CD4-positive, alpha-beta T cell (primary cell): ENCODE measurements around the gene SHISA9. TPM values are rescaled to one million over a fixed set of nuclear protein-coding genes. Genes with fewer than 3 reads are reported as not detected.

Experiments used
- ATAC-seq: fragments of 200-7000 bp; cut with Tn5 transposase; one replicate; pipeline ENCODE4 v1.10.0; 2022; ENCODE audit warnings: mild to moderate bottlenecking; ENCODE audit not compliant: poor library complexity
- CTCF ChIA-PET: fragments of 350-600 bp; sonication (Branson Sonifier 250); formaldehyde crosslinking; loops from one replicate; lab custom pipeline; 2021; ENCODE audit warnings: antibody characterized with exemption, inconsistent platforms; lab: Charles Lee
- POLR2A ChIA-PET: fragments of 350-600 bp; sonication (Branson Sonifier 250); formaldehyde crosslinking; loops from one replicate; lab custom pipeline; 2021; ENCODE audit warnings: antibody characterized with exemption, inconsistent platforms; lab: Charles Lee
- DNase-seq, 14 experiments: peaks; one replicate each; pipeline ENCODE4 v3.0.0-alpha.2; 2013 to 2020; ENCODE audit warnings: mixed read lengths in 2 of 14
- H3K27ac ChIP-seq, 2 donors: one replicate each; pipeline versions ENCODE4 v1.5.1 to v1.7.0; 2013; ENCODE audit warnings: low read length in 2 of 2, low read depth in 1 of 2, mild to moderate bottlenecking in 1 of 2
- H3K27me3 ChIP-seq, 2 experiments: 1 replicate in 1 of 2; 2 replicates in 1 of 2; pipeline versions ENCODE4 v1.6.1 to v1.7.0; 2013; ENCODE audit warnings: low read length in 2 of 2, control low read depth in 1 of 2, mild to moderate bottlenecking in 1 of 2, moderate library complexity in 1 of 2; ENCODE audit not compliant: insufficient read depth in 2 of 2, control insufficient read depth in 1 of 2
- H3K36me3 ChIP-seq: one replicate; pipeline ENCODE4 v1.6.1; 2013; ENCODE audit warnings: low read length, control low read depth; ENCODE audit not compliant: insufficient read depth
- H3K4me1 ChIP-seq: one replicate; pipeline ENCODE4 v1.6.1; 2013; ENCODE audit warnings: low read length, control low read depth; ENCODE audit not compliant: insufficient read depth
- H3K4me3 ChIP-seq: one replicate; pipeline ENCODE4 v1.5.1; 2013; ENCODE audit warnings: mild to moderate bottlenecking, low read length, moderate library complexity
- H3K9me3 ChIP-seq, 2 experiments: 1 replicate in 1 of 2; 2 replicates in 1 of 2; pipeline versions ENCODE4 v1.6.1 to v1.7.0; 2013; ENCODE audit warnings: low read length in 2 of 2, mild to moderate bottlenecking in 2 of 2, control low read depth in 1 of 2, moderate library complexity in 1 of 2; ENCODE audit not compliant: control insufficient read depth in 1 of 2, insufficient read depth in 1 of 2
- H3K27ac Mint-ChIP-seq: one replicate; pipeline ENCODE4 v1.8.0; 2020; ENCODE audit warnings: mixed read lengths
- H3K27me3 Mint-ChIP-seq: one replicate; pipeline ENCODE4 v1.8.0; 2021; ENCODE audit warnings: mixed read lengths
- H3K36me3 Mint-ChIP-seq: one replicate; pipeline ENCODE4 v1.8.0; 2021; ENCODE audit warnings: low read depth, mixed read lengths
- H3K4me1 Mint-ChIP-seq: one replicate; pipeline ENCODE4 v1.8.0; 2021; ENCODE audit warnings: low read depth, mixed read lengths
- H3K4me3 Mint-ChIP-seq: one replicate; pipeline ENCODE4 v1.8.0; 2020; ENCODE audit warnings: mild to moderate bottlenecking, mixed read lengths
- H3K9me3 Mint-ChIP-seq: one replicate; pipeline ENCODE4 v1.8.0; 2020; ENCODE audit warnings: mixed read lengths
- CTCF ChIP-seq: fragments of 200-600 bp; IDR thresholded peaks from one replicate; pipeline ENCODE4 v1.8.0; 2022; ENCODE audit warnings: antibody characterized with exemption, mild to moderate bottlenecking
- intact Hi-C, 2 experiments: fragments of 100-400 bp; cut with DNase I in 1 of 2; cut with micrococcal nuclease in 1 of 2; formaldehyde crosslinking; loops; one replicate each; pipeline versions ENCODE4 v1.15.1 to v1.9.0; 2023 to 2025; cut with DNase I, micrococcal nuclease
- total RNA-seq, 174 experiments: library from RNA in 2 of 174; stranded (reverse) in 2 of 174; gene quantifications; one replicate each; pipeline ENCODE4 v1.2.3 and lab custom pipeline; 2021 to 2026

The SHISA9 gene
- total RNA-seq, 2 experiments from 2014 or later = not detected

- no peaks in the 10 kb centered on the region for H3K36me3 Mint-ChIP-seq
- DNase-seq = no peak
- H3K4me3 Mint-ChIP-seq = no peak overlapping the region
- Histone ChIP-seq H3K36me3 (no peaks in the 10 kb centered on the region), H3K9me3 (no peaks in the 10 kb centered on the region), H3K27ac (no peak overlapping the region), H3K4me3 (no peak overlapping the region), H3K27me3 (peaks cover 0 to 6% of the 10 kb centered on the region in 2 experiments), H3K4me1 (no peaks in the 10 kb centered on the region)
- H3K9me3 Mint-ChIP-seq = no peaks in the 10 kb centered on the region
- no peak overlapping the region for H3K27ac Mint-ChIP-seq
- peaks cover 33% of the 10 kb centered on the region for H3K27me3 Mint-ChIP-seq
- H3K4me1 Mint-ChIP-seq = no peaks in the 10 kb centered on the region
- intact Hi-C loops = loop anchor here in 1 of 2 experiments (5.0 kb wide), 1 partner anchor 49 kb away; no protein-coding TSS in a partner anchor
- CTCF ChIA-PET = no interaction called here
- POLR2A ChIA-PET = no interaction called here
- no peak for ATAC-seq
- no peak for TF ChIP-seq CTCF
Observed at GRCh38 chr16:12881740-12882139, 19.7 kb upstream of the SHISA9 start.

GRCh38 chr16:12885742-12886141, 15.7 kb upstream of the SHISA9 start:
- Histone ChIP-seq H3K36me3 (no peaks in the 10 kb centered on the region), H3K4me3 (no peak overlapping the region), H3K27me3 (peaks cover 5 to 14% of the 10 kb centered on the region in 2 experiments), H3K9me3 (no peaks in the 10 kb centered on the region), H3K4me1 (no peaks in the 10 kb centered on the region), H3K27ac (no peak overlapping the region)
- no peak for TF ChIP-seq CTCF
- ATAC-seq = no peak
- Mint-ChIP-seq H3K9me3 (no peaks in the 10 kb centered on the region), H3K36me3 (no peaks in the 10 kb centered on the region), H3K27me3 (peaks cover 26% of the 10 kb centered on the region), H3K4me1 (no peaks in the 10 kb centered on the region), H3K4me3 (no peak overlapping the region), H3K27ac (no peak overlapping the region)
- no peak for DNase-seq
- CTCF ChIA-PET = interaction anchor here (1.3 kb wide), 1 partner anchor 27 kb away, joined by 3 read pairs; no protein-coding TSS in a partner anchor
- POLR2A ChIA-PET = no interaction called here
- intact Hi-C loops = no loop called here

- Mint-ChIP-seq H3K27ac (no peak overlapping the region), H3K36me3 (no peaks in the 10 kb centered on the region), H3K27me3 (peaks cover 65% of the 10 kb centered on the region), H3K4me1 (no peaks in the 10 kb centered on the region), H3K9me3 (no peaks in the 10 kb centered on the region), H3K4me3 (no peak overlapping the region)
- Histone ChIP-seq H3K36me3 (no peaks in the 10 kb centered on the region), H3K27me3 (peaks cover 5 to 9% of the 10 kb centered on the region in 2 experiments), H3K9me3 (no peaks in the 10 kb centered on the region), H3K4me1 (no peaks in the 10 kb centered on the region), H3K4me3 (no peak overlapping the region), H3K27ac (no peak overlapping the region)
- TF ChIP-seq CTCF = no peak
- ChIA-PET CTCF (no interaction called here), POLR2A (no interaction called here)
- DNase-seq = no peak
- intact Hi-C loops = no loop called here
- ATAC-seq = no peak
Observed at GRCh38 chr16:12891836-12892235, 9.6 kb upstream of the SHISA9 start.
